H9 (cell line): ENCODE data around the gene FASTKD2. TPM values are rescaled to one million over a fixed set of nuclear protein-coding genes. Genes with fewer than 3 reads are reported as not detected.

Experiments
- DNase-seq: peaks from one replicate; pipeline ENCODE4 v3.0.0-alpha.2; 2017
- H2AFZ ChIP-seq: one replicate; pipeline ENCODE4 v1.6.1; 2013; ENCODE audit warnings: mild to moderate bottlenecking, low read length, control low read depth, moderate library complexity
- H2AK5ac ChIP-seq: 2 replicates; pipeline ENCODE4 v1.6.1; 2013; ENCODE audit warnings: low read length, control low read depth, mixed read lengths; ENCODE audit not compliant: insufficient read length
- H2BK120ac ChIP-seq: one replicate; pipeline ENCODE4 v1.6.1; 2013; ENCODE audit warnings: low read depth, mild to moderate bottlenecking, low read length, control low read depth, inconsistent platforms; ENCODE audit not compliant: poor library complexity, severe bottlenecking
- H2BK12ac ChIP-seq: 2 replicates; pipeline ENCODE4 v1.6.1; 2013; ENCODE audit warnings: low read length, control low read depth, mixed read lengths, low read depth; ENCODE audit not compliant: insufficient read length
- H2BK15ac ChIP-seq: 2 replicates; pipeline ENCODE4 v1.6.1; 2013; ENCODE audit warnings: low read depth, low read length, control low read depth
- H2BK20ac ChIP-seq: one replicate; pipeline ENCODE4 v1.6.1; 2013; ENCODE audit warnings: low read depth, mild to moderate bottlenecking, low read length, control low read depth, inconsistent platforms; ENCODE audit not compliant: poor library complexity, severe bottlenecking
- H2BK5ac ChIP-seq: 2 replicates; pipeline ENCODE4 v1.6.1; 2013; ENCODE audit warnings: low read length, control low read depth, mixed read lengths; ENCODE audit not compliant: insufficient read length
- H3K14ac ChIP-seq: 2 replicates; pipeline ENCODE4 v1.6.1; 2013; ENCODE audit warnings: low read length, control low read depth; ENCODE audit not compliant: insufficient read depth
- H3K18ac ChIP-seq: 2 replicates; pipeline ENCODE4 v1.6.1; 2013; ENCODE audit warnings: low read depth, mild to moderate bottlenecking, mixed read lengths, low read length, control low read depth; ENCODE audit not compliant: insufficient read length
- H3K23ac ChIP-seq: 2 replicates; pipeline ENCODE4 v1.6.1; 2013; ENCODE audit warnings: low read length, control low read depth, mixed read lengths, low read depth; ENCODE audit not compliant: insufficient read length
- H3K23me2 ChIP-seq: 2 replicates; pipeline ENCODE4 v1.6.1; 2013; ENCODE audit warnings: low read depth, mild to moderate bottlenecking, mixed read lengths, low read length, control low read depth; ENCODE audit not compliant: insufficient read length, poor library complexity, severe bottlenecking
- H3K27ac ChIP-seq: 2 replicates; pipeline ENCODE4 v1.5.1; 2013; ENCODE audit warnings: low read length, control low read depth, mixed read lengths, low read depth; ENCODE audit not compliant: insufficient read length
- H3K27me3 ChIP-seq: 2 replicates; pipeline ENCODE4 v1.6.1; 2013; ENCODE audit warnings: low read length, control low read depth, inconsistent platforms; ENCODE audit not compliant: insufficient read depth
- H3K4ac ChIP-seq: 2 replicates; pipeline ENCODE4 v1.6.1; 2013; ENCODE audit warnings: low read depth, mild to moderate bottlenecking, control low read depth, inconsistent platforms, low read length, moderate library complexity
- H3K4me1 ChIP-seq: 2 replicates; pipeline ENCODE4 v1.6.1; 2013; ENCODE audit warnings: low read length, control low read depth, inconsistent platforms; ENCODE audit not compliant: insufficient read depth
- H3K4me2 ChIP-seq: 2 replicates; pipeline ENCODE4 v1.6.1; 2013; ENCODE audit warnings: low read length, control low read depth, mixed read lengths; ENCODE audit not compliant: insufficient read length, insufficient read depth
- H3K56ac ChIP-seq: 2 replicates; pipeline ENCODE4 v1.6.1; 2013; ENCODE audit warnings: low read depth, mild to moderate bottlenecking, mixed read lengths, low read length, control low read depth; ENCODE audit not compliant: insufficient read length
- H3K79me1 ChIP-seq: 2 replicates; pipeline ENCODE4 v1.6.1; 2013; ENCODE audit warnings: low read depth, mild to moderate bottlenecking, moderate library complexity, low read length, control low read depth, inconsistent platforms; ENCODE audit not compliant: insufficient read depth, poor library complexity, severe bottlenecking
- H3K79me2 ChIP-seq: 2 replicates; pipeline ENCODE4 v1.6.1; 2013; ENCODE audit warnings: low read length, control low read depth, inconsistent platforms; ENCODE audit not compliant: insufficient read depth
- H3K9ac ChIP-seq: 2 replicates; pipeline ENCODE4 v1.6.1; 2013; ENCODE audit warnings: low read length, control low read depth, mixed read lengths; ENCODE audit not compliant: insufficient read length; ENCODE audit errors: extremely low read depth
- H3K9me3 ChIP-seq: one replicate; pipeline ENCODE4 v1.6.1; 2013; ENCODE audit warnings: low read depth, low read length, inconsistent platforms; ENCODE audit not compliant: control insufficient read depth
- H3T11ph ChIP-seq: one replicate; pipeline ENCODE4 v1.6.1; 2013; ENCODE audit warnings: mild to moderate bottlenecking, low read length, control low read depth, inconsistent platforms
- H4K20me1 ChIP-seq: one replicate; pipeline ENCODE4 v1.6.1; 2013; ENCODE audit not compliant: control insufficient read depth, insufficient read length, insufficient read depth
- H4K5ac ChIP-seq: 2 replicates; pipeline ENCODE4 v1.6.1; 2013; ENCODE audit warnings: low read depth, mild to moderate bottlenecking, mixed read lengths, low read length, control low read depth; ENCODE audit not compliant: insufficient read length
- H4K8ac ChIP-seq: replicated peaks from 2 replicates; pipeline ENCODE4 v1.6.1; 2013; ENCODE audit warnings: low read length, control low read depth, mixed read lengths, low read depth; ENCODE audit not compliant: insufficient read length
- H4K91ac ChIP-seq: 2 replicates; pipeline ENCODE4 v1.6.1; 2013; ENCODE audit warnings: low read depth, mild to moderate bottlenecking, moderate library complexity, mixed read lengths, low read length, control low read depth; ENCODE audit not compliant: insufficient read length
- H3K27ac Mint-ChIP-seq, 3 experiments: 2 replicates in 2 of 3; 3 replicates in 1 of 3; pipeline ENCODE4 v1.8.0; 2020 to 2021; ENCODE audit warnings: mixed read lengths in 3 of 3, mild to moderate bottlenecking in 1 of 3, moderate library complexity in 1 of 3
- H3K27me3 Mint-ChIP-seq: 2 replicates; pipeline ENCODE4 v1.8.0; 2021; ENCODE audit warnings: low read depth, mild to moderate bottlenecking, moderate library complexity, mixed read lengths
- H3K36me3 Mint-ChIP-seq, 3 experiments: 2 replicates in 2 of 3; 3 replicates in 1 of 3; pipeline ENCODE4 v1.8.0; 2020 to 2021; ENCODE audit warnings: low read depth in 3 of 3, mixed read lengths in 3 of 3; ENCODE audit not compliant: insufficient read depth in 1 of 3
- H3K4me1 Mint-ChIP-seq, 2 experiments: 2 replicates each; pipeline ENCODE4 v1.8.0; 2020; ENCODE audit warnings: mixed read lengths in 2 of 2
- H3K4me3 Mint-ChIP-seq, 2 experiments: 2 replicates in 1 of 2; 3 replicates in 1 of 2; pipeline ENCODE4 v1.8.0; 2020 to 2021; ENCODE audit warnings: mild to moderate bottlenecking in 2 of 2, mixed read lengths in 2 of 2, moderate library complexity in 1 of 2
- H3K9me3 Mint-ChIP-seq, 2 experiments: 2 replicates in 1 of 2; 3 replicates in 1 of 2; pipeline ENCODE4 v1.8.0; 2020; ENCODE audit warnings: mild to moderate bottlenecking in 2 of 2, mixed read lengths in 2 of 2, moderate library complexity in 1 of 2
- WGBS: extraction: QIAGEN DNeasy Blood & Tissue Kit; methylation state at CpG from one replicate; pipeline ENCODE4 v1.1.7; 2013; ENCODE audit warnings: missing lambda C conversion rate, low lambda C conversion rate, mixed read lengths; ENCODE audit not compliant: insufficient read length; ENCODE audit errors: extremely low coverage; 5-methylcytosine and 5-hydroxymethylcytosine counted together
- total RNA-seq: library from RNA; stranded (reverse); gene quantifications from 2 replicates; pipeline ENCODE4 v1.2.1, GENCODE V29; 2021
- TF ChIP-seq, protein P1 (sequence below): fragments of 200-600 bp; sonication (generic); conservative IDR thresholded peaks from 3 replicates; pipeline ENCODE4 v1.8.0; 2021; ENCODE audit warnings: antibody characterized with exemption, mild to moderate bottlenecking

Gene FASTKD2
- total RNA-seq, 1 experiment from 2014 or later: 39.2 TPM

DNA sequence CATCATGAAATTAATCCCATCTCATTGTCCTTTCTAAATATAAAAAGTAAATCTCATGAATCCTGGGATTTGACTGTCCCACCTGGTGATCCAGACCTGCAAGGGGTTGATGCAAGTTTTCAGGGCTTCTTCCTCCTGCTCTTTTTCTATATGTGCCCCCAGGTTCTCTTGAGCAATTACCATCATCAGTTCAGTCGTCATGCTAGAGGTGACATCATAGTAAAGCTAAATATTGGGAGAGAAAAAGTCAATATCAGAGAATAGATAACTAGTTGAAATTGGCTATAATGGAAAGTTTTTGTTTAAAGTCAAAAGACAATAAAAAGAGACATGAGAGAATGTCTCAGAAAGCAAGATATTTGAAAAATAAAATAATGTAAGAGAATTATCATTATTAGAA, 8.6 kb upstream of the FASTKD2 start:
- H3K23ac ChIP-seq: no peak overlapping the region
- H3K27me3 Mint-ChIP-seq: peaks cover 20% of the 10 kb centered on the region
- H3K27ac ChIP-seq: no peak overlapping the region
- H2BK20ac ChIP-seq: no peak overlapping the region
- H3K9me3 Mint-ChIP-seq: no peaks in the 10 kb centered on the region
- H3K9me3 ChIP-seq: no peaks in the 10 kb centered on the region
- no peak overlapping the region for H3K4me2 ChIP-seq
- no peak overlapping the region for H3K56ac ChIP-seq
- no peak overlapping the region for H4K5ac ChIP-seq
- no peaks in the 10 kb centered on the region for H3K4me1 Mint-ChIP-seq
- H3K9ac ChIP-seq: no peak overlapping the region
- H2AFZ ChIP-seq: no peak overlapping the region
- H4K20me1 ChIP-seq: no peaks in the 10 kb centered on the region
- no peak overlapping the region for H3K27ac Mint-ChIP-seq
- no peak overlapping the region for H4K8ac ChIP-seq
- no peak overlapping the region for H3T11ph ChIP-seq
- no peak overlapping the region for H3K18ac ChIP-seq
- H3K4me3 Mint-ChIP-seq: no peak overlapping the region
- no CpG with 5 or more reads among the region's 1 CpG for WGBS
- no peaks in the 10 kb centered on the region for H3K79me2 ChIP-seq
- H2BK15ac ChIP-seq: no peak overlapping the region
- no peaks in the 10 kb centered on the region for H3K23me2 ChIP-seq
- no peak overlapping the region for H3K4ac ChIP-seq
- H2BK5ac ChIP-seq: no peak overlapping the region
- no peaks in the 10 kb centered on the region for H3K36me3 Mint-ChIP-seq
- no peak overlapping the region for H2BK120ac ChIP-seq
- TF ChIP-seq, protein P1, sequence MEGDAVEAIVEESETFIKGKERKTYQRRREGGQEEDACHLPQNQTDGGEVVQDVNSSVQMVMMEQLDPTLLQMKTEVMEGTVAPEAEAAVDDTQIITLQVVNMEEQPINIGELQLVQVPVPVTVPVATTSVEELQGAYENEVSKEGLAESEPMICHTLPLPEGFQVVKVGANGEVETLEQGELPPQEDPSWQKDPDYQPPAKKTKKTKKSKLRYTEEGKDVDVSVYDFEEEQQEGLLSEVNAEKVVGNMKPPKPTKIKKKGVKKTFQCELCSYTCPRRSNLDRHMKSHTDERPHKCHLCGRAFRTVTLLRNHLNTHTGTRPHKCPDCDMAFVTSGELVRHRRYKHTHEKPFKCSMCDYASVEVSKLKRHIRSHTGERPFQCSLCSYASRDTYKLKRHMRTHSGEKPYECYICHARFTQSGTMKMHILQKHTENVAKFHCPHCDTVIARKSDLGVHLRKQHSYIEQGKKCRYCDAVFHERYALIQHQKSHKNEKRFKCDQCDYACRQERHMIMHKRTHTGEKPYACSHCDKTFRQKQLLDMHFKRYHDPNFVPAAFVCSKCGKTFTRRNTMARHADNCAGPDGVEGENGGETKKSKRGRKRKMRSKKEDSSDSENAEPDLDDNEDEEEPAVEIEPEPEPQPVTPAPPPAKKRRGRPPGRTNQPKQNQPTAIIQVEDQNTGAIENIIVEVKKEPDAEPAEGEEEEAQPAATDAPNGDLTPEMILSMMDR: no peak
- H3K14ac ChIP-seq: no peak overlapping the region
- H2BK12ac ChIP-seq: no peak overlapping the region
- no peaks in the 10 kb centered on the region for H3K79me1 ChIP-seq
- DNase-seq: no peak
- no peak overlapping the region for H2AK5ac ChIP-seq
- no peak overlapping the region for H4K91ac ChIP-seq
- H3K4me1 ChIP-seq: no peaks in the 10 kb centered on the region
- H3K27me3 ChIP-seq: no peaks in the 10 kb centered on the region
